Measurements from ENCODE around the gene TPSAB1.

GRCh38 chr16:1216681-1217400 is 23.7 kb upstream of the TPSAB1 start:
- TF ChIP-seq, protein P1, sequence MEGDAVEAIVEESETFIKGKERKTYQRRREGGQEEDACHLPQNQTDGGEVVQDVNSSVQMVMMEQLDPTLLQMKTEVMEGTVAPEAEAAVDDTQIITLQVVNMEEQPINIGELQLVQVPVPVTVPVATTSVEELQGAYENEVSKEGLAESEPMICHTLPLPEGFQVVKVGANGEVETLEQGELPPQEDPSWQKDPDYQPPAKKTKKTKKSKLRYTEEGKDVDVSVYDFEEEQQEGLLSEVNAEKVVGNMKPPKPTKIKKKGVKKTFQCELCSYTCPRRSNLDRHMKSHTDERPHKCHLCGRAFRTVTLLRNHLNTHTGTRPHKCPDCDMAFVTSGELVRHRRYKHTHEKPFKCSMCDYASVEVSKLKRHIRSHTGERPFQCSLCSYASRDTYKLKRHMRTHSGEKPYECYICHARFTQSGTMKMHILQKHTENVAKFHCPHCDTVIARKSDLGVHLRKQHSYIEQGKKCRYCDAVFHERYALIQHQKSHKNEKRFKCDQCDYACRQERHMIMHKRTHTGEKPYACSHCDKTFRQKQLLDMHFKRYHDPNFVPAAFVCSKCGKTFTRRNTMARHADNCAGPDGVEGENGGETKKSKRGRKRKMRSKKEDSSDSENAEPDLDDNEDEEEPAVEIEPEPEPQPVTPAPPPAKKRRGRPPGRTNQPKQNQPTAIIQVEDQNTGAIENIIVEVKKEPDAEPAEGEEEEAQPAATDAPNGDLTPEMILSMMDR (IDR thresholded peaks at IDR 0.05), result no peak
- no peak for TF ChIP-seq POLR2A (IDR thresholded peaks at IDR 0.05)

Data from Peyer's patch (tissue), 4 donors.